Measurements from ENCODE around the gene MOV10.

GRCh38 chr1:112637254-112638109 is 37.0 kb upstream of the MOV10 start:
- TF ChIP-seq EZH2 (IDR thresholded peaks at IDR 0.05; ENCODE audit: borderline replicate concordance, low read depth, low read length, severe bottlenecking) (no peak), CTCF (IDR thresholded peaks at IDR 0.05; ENCODE audit: borderline replicate concordance, extremely low read depth, low read length, poor library complexity, severe bottlenecking) (no peak)

Measured in DND-41 (cell line).